ENCODE results near the gene ZNF469.

GRCh38 chr16:88389621-88390160 is 6.9 kb downstream of the ZNF469 start:
- TF ChIP-seq CTCF (IDR thresholded peaks at IDR 0.05; ENCODE audit: low read depth, low read length, missing input control) (no peak), RAD21 (IDR thresholded peaks at IDR 0.05) (no peak), JUND (IDR thresholded peaks at IDR 0.05) (no peak), EGR1 (IDR thresholded peaks at IDR 0.05; ENCODE audit: low read depth in 2 of 2) (no peak), HNF4G (IDR thresholded peaks at IDR 0.05) (no peak), MAX (IDR thresholded peaks at IDR 0.05) (no peak), TAF1 (conservative IDR thresholded peaks at IDR 0.05) (no peak), GABPA (IDR thresholded peaks at IDR 0.05 in 1 of 2, conservative IDR thresholded peaks at IDR 0.05 in 1 of 2) (no peak), SP1 (IDR thresholded peaks at IDR 0.05) (no peak), ZBTB33 (IDR thresholded peaks at IDR 0.05) (no peak), YY1 (IDR thresholded peaks at IDR 0.05) (no peak)
- TF ChIP-seq, protein P1, sequence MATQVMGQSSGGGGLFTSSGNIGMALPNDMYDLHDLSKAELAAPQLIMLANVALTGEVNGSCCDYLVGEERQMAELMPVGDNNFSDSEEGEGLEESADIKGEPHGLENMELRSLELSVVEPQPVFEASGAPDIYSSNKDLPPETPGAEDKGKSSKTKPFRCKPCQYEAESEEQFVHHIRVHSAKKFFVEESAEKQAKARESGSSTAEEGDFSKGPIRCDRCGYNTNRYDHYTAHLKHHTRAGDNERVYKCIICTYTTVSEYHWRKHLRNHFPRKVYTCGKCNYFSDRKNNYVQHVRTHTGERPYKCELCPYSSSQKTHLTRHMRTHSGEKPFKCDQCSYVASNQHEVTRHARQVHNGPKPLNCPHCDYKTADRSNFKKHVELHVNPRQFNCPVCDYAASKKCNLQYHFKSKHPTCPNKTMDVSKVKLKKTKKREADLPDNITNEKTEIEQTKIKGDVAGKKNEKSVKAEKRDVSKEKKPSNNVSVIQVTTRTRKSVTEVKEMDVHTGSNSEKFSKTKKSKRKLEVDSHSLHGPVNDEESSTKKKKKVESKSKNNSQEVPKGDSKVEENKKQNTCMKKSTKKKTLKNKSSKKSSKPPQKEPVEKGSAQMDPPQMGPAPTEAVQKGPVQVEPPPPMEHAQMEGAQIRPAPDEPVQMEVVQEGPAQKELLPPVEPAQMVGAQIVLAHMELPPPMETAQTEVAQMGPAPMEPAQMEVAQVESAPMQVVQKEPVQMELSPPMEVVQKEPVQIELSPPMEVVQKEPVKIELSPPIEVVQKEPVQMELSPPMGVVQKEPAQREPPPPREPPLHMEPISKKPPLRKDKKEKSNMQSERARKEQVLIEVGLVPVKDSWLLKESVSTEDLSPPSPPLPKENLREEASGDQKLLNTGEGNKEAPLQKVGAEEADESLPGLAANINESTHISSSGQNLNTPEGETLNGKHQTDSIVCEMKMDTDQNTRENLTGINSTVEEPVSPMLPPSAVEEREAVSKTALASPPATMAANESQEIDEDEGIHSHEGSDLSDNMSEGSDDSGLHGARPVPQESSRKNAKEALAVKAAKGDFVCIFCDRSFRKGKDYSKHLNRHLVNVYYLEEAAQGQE (IDR thresholded peaks at IDR 0.05): no peak
